Subcutaneous adipose tissue (tissue), 4 donors: ENCODE data around the gene DDX49. TPM values are rescaled to one million over a fixed set of nuclear protein-coding genes. Genes with fewer than 3 reads are reported as not detected.

Experiments used
- total RNA-seq, 4 donors: library from RNA; depleted of rRNA; stranded (reverse); fragments of >200 nt; gene quantifications; one replicate each; pipeline ENCODE4 v1.1.0, GENCODE V29; 2016
- TF ChIP-seq, protein P1 (sequence below): fragments of 450-650 bp; IDR thresholded peaks from one replicate; pipeline ENCODE4 v1.5.1; 2016; ENCODE audit warnings: low read depth, mild to moderate bottlenecking, control low read depth, antibody characterized with exemption, moderate library complexity

DDX49 gene, protein sequence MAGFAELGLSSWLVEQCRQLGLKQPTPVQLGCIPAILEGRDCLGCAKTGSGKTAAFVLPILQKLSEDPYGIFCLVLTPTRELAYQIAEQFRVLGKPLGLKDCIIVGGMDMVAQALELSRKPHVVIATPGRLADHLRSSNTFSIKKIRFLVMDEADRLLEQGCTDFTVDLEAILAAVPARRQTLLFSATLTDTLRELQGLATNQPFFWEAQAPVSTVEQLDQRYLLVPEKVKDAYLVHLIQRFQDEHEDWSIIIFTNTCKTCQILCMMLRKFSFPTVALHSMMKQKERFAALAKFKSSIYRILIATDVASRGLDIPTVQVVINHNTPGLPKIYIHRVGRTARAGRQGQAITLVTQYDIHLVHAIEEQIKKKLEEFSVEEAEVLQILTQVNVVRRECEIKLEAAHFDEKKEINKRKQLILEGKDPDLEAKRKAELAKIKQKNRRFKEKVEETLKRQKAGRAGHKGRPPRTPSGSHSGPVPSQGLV
- 10 to 100 TPM; 17.0 to 38.2 (median 28.9) TPM for total RNA-seq

DNA sequence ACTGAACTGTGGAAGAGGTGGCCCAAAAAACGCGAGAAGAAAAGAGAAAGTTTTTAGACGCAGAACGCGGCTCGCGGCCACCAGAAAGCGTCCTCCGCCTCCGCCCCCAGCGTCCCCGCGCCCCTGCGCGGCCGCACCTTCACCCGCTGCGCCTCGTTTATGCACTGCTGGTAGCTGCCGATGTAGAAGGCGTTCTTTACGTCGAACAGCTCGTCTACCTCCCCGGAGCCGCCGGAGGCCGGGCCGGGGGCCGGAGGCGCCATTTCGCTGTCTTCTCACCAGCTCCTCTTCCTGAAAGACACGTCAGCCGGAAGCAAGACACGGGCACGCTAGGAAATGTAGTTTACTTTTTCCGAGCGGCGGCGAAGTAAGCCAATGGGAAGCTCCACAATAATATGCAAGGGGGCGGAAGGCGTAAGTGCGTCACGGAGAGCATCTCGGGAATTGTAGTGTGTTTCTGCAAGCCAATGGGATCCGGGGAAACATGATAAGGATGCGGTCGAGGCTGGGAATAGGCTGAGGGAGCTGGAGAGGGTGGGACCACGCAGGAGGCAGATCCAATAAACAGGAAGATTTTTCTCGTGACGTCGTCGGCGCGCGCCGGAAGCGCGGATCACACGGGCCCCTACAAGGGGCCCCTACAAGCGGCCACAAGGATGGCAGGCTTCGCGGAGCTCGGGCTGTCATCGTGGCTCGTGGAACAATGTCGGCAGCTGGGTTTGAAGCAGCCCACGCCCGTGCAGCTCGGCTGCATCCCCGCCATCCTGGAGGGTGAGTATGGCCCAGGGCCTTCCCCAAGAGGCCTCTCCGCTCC is at the start of gene DDX49, which contains the start of gene COPE:
Gene DDX49 (plus strand): TSS at position 630 of the 814 bp plus-strand sequence. CDS start 27 bp downstream, at position 657.
Gene COPE (minus strand): TSS at position 302 of the 814 bp plus-strand sequence. CDS start 39 bp downstream, at position 263.
- TF ChIP-seq, protein P1, sequence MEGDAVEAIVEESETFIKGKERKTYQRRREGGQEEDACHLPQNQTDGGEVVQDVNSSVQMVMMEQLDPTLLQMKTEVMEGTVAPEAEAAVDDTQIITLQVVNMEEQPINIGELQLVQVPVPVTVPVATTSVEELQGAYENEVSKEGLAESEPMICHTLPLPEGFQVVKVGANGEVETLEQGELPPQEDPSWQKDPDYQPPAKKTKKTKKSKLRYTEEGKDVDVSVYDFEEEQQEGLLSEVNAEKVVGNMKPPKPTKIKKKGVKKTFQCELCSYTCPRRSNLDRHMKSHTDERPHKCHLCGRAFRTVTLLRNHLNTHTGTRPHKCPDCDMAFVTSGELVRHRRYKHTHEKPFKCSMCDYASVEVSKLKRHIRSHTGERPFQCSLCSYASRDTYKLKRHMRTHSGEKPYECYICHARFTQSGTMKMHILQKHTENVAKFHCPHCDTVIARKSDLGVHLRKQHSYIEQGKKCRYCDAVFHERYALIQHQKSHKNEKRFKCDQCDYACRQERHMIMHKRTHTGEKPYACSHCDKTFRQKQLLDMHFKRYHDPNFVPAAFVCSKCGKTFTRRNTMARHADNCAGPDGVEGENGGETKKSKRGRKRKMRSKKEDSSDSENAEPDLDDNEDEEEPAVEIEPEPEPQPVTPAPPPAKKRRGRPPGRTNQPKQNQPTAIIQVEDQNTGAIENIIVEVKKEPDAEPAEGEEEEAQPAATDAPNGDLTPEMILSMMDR = no peak

DNA sequence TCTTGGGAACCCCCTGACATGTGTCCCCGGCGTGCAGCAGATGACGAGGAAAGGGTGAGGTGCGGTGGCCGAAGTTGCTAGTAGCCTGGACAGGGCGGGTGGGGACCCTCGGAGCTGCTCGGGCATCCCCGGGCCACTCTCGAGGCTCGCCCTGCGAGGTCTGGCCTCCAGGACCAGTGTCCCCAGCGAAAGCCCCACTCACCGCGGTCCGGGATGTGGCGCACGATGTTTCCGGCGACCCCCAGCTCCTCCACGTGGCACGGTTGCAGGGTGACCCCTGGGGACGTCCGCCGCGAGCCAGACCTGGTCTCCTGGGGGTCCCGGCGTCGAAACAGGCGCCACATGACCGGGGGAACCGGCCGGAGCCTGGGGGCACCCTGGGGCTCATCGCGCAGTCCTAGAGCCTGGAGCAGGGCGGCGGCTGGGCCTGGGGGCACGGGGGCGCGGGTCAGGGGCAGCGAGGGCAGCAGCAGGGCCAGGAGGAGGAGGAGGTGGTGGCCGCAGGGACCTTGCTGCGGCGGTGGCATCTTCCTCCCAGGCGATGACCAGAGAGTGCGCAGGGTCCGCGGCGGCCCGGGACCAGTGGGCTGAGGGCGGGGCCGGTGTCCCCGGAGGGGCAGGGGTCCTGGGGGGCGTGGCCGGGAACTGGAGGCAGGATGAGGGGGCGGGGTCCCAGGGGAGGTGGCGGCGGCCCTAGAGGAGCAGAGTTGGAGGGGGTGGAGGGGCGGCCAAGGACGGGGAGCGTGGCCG is 49.6 kb upstream of the DDX49 start:
- TF ChIP-seq, protein P1 = no peak

DNA sequence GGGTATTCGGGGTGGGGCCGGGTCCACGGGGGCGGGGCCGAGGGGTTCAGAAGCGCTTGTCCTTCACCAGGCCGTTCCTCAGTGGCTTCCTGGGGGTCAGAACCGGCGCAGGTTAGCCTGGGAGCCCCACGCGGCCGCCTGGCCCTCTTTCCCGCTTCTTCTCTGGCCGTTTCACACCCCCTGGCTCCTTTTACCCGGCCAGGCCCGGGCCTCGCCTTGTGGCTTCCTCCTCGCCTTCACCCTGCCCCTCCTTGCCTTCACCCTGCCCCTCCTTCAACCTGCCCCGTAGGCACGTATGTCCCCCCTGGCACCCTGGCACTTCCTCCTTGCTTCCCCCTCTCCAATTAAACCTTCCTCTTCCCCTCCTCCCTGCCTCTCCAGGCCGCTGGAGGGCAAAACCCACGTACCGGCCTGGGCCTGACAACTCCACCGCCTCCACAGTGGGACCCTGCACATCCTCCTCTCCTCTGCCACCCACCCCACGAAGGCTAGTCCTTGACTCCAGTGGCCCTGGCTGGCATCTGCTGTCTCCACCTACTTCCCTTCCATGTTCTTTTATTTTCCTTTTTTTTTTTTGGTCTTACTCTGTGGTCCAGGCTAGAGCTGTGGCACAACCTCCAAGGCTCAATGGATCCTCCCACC is 48.9 kb upstream of the DDX49 start:
- TF ChIP-seq, protein P1 = no peak

DNA sequence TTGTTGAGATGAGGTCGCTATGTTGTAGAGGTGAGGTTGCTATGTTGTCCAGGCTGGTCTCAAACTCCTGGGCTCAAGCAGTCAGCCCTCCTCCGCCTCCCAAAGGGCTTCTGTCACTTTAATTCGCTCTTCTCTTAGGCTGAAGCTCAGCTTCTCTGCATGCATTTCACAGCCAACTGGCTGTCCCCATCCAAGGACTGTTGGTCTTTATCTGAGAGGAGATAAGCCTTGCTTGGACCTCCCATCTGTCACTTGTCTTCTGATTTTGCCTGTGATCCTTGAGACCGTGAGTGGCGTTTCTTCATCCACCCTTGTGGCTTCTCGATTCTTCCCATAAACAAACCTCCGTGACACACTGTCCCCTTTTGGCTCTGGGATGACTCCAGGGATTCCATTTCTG is 48.0 kb upstream of the DDX49 start:
- TF ChIP-seq, protein P1 = no peak

- TF ChIP-seq, protein P1 = no peak
Observed at GRCh38 chr19:18875726-18876125, 43.8 kb upstream of the DDX49 start.

DNA sequence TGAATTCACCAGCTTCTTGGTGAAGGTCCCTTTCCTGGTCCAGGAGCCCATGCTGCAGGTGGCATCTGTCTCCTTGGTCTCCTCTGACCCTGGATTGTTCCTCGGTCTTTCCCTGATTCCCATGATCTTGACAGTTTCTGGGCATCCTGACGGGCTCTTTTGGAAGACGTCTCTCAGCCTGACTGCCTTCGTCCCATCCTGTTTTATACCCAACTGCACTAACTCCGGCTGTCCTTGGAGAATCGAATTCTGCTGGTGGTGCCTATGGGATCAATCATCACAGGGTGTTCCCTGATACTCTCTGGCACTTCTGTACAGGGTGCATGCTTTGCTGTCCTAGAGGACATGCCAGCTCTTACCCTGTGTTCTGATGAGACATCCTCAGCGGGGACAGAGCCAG is 42.6 kb upstream of the DDX49 start:
- TF ChIP-seq, protein P1 = no peak
